ENCODE measurements around the gene TPR. TPM values are rescaled to one million over a fixed set of nuclear protein-coding genes. Genes with fewer than 3 reads are reported as not detected.

Gene TPR
- total and polyA plus RNA-seq, 2 of the 8 experiments (the other 6 are each of a cell fraction or from before 2014, with no cell fraction given) = 57.1 to 102 TPM

GRCh38 chr1:186374303-186375151, 526 bp downstream of the TPR start (continued):
- TF ChIP-seq CHD7 (IDR thresholded peaks at IDR 0.05; ENCODE audit: insufficient replicate concordance, low read length) (no peak), ATF3 (IDR thresholded peaks at IDR 0.05; ENCODE audit: insufficient read depth, low read depth, low read length) (no peak), SRF (IDR thresholded peaks at IDR 0.05; ENCODE audit: low read depth, low read length) (no peak), CHD2 (IDR thresholded peaks at IDR 0.05; ENCODE audit: low read length) (no peak; the same call in 1 of the 2 replicates), ATF2 (IDR thresholded peaks at IDR 0.05; ENCODE audit: low read length) (no peak), YY1 (IDR thresholded peaks at IDR 0.05; ENCODE audit: low read depth, low read length) (peak; percentile 64; the same call in 1 of the 2 replicates), HDAC2 (IDR thresholded peaks at IDR 0.05; ENCODE audit: borderline replicate concordance in 1 of 2, low read depth in 2 of 2, low read length in 2 of 2) (no peak)
